GM23248 (cell line): ENCODE data around the gene PKNOX1.
"Not testable (repeated sequence)": the region's sequence is repeated elsewhere in the genome, so short reads cannot be mapped to it uniquely, and the experiment has no call there.

Source experiments
- EZH2 ChIP-seq: fragments of 200-600 bp; sonication (generic); IDR thresholded peaks from 2 replicates; pipeline ENCODE4 v1.6.1; 2018; ENCODE audit warnings: antibody characterized with exemption, mild to moderate bottlenecking; ENCODE audit not compliant: insufficient read depth, poor library complexity, severe bottlenecking
- EZH2phosphoT487 ChIP-seq: fragments of 200-600 bp; sonication (generic); IDR thresholded peaks from 2 replicates; pipeline ENCODE4 v1.6.1; 2018; ENCODE audit warnings: antibody characterized with exemption, moderate library complexity, mild to moderate bottlenecking, low read depth; ENCODE audit not compliant: insufficient read depth

DNA sequence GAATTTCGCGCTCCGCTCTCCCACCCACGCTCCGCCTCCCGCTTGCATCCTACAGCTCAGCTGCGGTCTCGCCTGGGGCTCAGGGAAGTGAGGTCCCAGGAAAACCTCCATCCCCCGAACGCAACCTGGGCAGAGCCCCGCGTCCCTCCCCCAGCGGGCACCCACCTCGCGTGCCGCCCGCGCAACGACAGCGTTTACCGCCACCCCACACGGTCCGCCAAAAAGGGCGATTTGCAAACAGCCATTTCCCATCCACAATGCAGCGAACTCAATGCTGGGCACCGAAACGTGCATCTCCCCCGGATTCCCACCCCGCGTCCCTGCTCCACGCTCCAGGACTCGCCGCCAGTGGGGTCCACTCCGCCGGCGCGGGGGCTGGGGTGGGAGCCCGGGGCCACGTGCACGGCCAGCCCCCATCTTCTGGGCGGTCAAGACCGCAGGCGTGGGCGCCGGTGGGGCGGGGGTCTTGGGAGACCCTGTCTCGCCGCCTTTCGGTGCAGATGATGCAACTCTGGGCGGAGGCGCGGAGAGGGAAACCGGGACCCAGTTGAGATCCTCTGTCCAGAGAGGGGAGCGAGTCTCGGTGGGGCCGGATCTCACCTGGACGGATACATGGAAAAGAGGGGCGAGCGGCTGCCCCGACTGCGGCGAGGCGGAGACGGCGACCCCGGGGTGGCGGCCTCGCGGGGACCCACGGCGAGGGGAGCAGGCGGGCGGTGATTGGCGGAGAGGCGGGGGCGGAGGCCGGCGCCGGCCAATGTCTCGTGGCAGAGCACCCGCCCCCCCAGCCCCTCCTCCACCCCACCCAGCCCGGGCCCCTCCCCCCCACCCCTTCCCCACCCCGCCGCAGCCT is 101.0 kb downstream of the PKNOX1 start, which contains the start of gene CBS:
- TF ChIP-seq EZH2, EZH2phosphoT487: not testable (repeated sequence)
